ENCODE data around the gene COMT. TPM values are rescaled to one million over a fixed set of nuclear protein-coding genes. Genes with fewer than 3 reads are reported as not detected.

COMT gene
- total RNA-seq, 1 donor from 2014 or later, result 75.3 TPM

GRCh38 chr22:19940536-19941364 is 822 bp upstream of the COMT start:
- ATAC-seq (ENCODE audit: poor library complexity), result no peak

GRCh38 chr22:19942157-19943081 is 847 bp downstream of the COMT start:
- intact Hi-C loops (cut with DNase I), result no loop called here

More at GRCh38 chr22:19940536-19941364, 822 bp upstream of the COMT start:
- intact Hi-C loops (cut with DNase I), result no loop called here
- peak; percentile 44 for DNase-seq

GRCh38 chr22:19943082-19944026 is 1.8 kb downstream of the COMT start:
- DNase-seq (peak; percentile 45), ATAC-seq (ENCODE audit: poor library complexity) (peak; percentile 56)
- intact Hi-C loops (cut with DNase I), result no loop called here

More at GRCh38 chr22:19942157-19943081, 847 bp downstream of the COMT start:
- ATAC-seq (ENCODE audit: poor library complexity) (peak; percentile 54), DNase-seq (peak; percentile 57)

GRCh38 chr22:19948057-19948760 is 6.6 kb downstream of the COMT start:
- ATAC-seq (ENCODE audit: poor library complexity) (no peak), DNase-seq (peak; percentile 2)
- intact Hi-C loops (cut with DNase I), result no loop called here

- intact Hi-C loops (cut with DNase I), result no loop called here
- DNase-seq (peak; percentile 36), ATAC-seq (ENCODE audit: poor library complexity) (peak; percentile 34)
These were observed 9.8 kb downstream of the COMT start for GRCh38 chr22:19951346-19951745.

- peak; percentile 57 for DNase-seq
- ATAC-seq (ENCODE audit: poor library complexity), result no peak
- intact Hi-C loops (cut with DNase I), result no loop called here
These were observed 13.9 kb downstream of the COMT start for GRCh38 chr22:19955241-19956128.

GRCh38 chr22:19957445-19957844 is 15.9 kb downstream of the COMT start:
- intact Hi-C loops (cut with DNase I), result no loop called here
- DNase-seq, result peak; percentile 36
- no peak for ATAC-seq (ENCODE audit: poor library complexity)

- DNase-seq (peak; percentile 43), ATAC-seq (ENCODE audit: poor library complexity) (peak; percentile 1)
- intact Hi-C loops (cut with DNase I), result no loop called here
These were observed 16.8 kb downstream of the COMT start for GRCh38 chr22:19958083-19959042.

- peak; percentile 65 for ATAC-seq (ENCODE audit: poor library complexity)
- intact Hi-C loops (cut with DNase I), result no loop called here
- peak; percentile 89 for DNase-seq
These were observed 17.5 kb downstream of the COMT start for GRCh38 chr22:19959043-19959586.

GRCh38 chr22:19959587-19960490 is 18.3 kb downstream of the COMT start:
- intact Hi-C loops (cut with DNase I), result no loop called here
- peak; percentile 23 for ATAC-seq (ENCODE audit: poor library complexity)

GRCh38 chr22:19960491-19961200 is 19.1 kb downstream of the COMT start:
- ATAC-seq (ENCODE audit: poor library complexity) (no peak), DNase-seq (peak; percentile 37)
- intact Hi-C loops (cut with DNase I), result no loop called here

More at GRCh38 chr22:19959587-19960490, 18.3 kb downstream of the COMT start:
- DNase-seq, result peak; percentile 51

GRCh38 chr22:19961201-19961580 is 19.6 kb downstream of the COMT start:
- intact Hi-C loops (cut with DNase I), result no loop called here
- DNase-seq (peak; percentile 38), ATAC-seq (ENCODE audit: poor library complexity) (no peak)

- intact Hi-C loops (cut with DNase I), result no loop called here
- ATAC-seq (ENCODE audit: poor library complexity) (no peak), DNase-seq (no peak)
These were observed 20.3 kb downstream of the COMT start for GRCh38 chr22:19961868-19962245.
